LNCAP (cell line): ENCODE results near the gene PRMT9.

Experiments used
- TF ChIP-seq, protein P1 (sequence below): fragments of 450-650 bp; IDR thresholded peaks from 2 replicates; pipeline ENCODE4 v1.5.1; 2017; ENCODE audit warnings: mild to moderate bottlenecking

Gene PRMT9

DNA sequence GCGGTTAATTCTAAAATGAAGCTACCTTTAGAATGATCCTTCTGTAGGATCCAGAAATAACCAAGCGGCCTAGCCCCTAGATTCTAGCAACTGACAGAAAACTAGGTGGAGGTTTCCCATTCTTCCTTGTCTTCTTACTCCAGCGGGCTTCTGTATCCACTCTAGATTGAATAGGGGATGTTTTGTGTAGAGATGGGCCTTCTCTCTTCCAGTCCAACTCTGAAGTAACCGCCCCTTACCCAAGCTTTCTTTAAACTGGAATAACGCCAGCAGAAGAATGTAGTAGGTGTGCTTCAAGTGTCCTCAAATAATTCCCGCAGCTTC is 67.2 kb downstream of the PRMT9 start:
- TF ChIP-seq, protein P1, sequence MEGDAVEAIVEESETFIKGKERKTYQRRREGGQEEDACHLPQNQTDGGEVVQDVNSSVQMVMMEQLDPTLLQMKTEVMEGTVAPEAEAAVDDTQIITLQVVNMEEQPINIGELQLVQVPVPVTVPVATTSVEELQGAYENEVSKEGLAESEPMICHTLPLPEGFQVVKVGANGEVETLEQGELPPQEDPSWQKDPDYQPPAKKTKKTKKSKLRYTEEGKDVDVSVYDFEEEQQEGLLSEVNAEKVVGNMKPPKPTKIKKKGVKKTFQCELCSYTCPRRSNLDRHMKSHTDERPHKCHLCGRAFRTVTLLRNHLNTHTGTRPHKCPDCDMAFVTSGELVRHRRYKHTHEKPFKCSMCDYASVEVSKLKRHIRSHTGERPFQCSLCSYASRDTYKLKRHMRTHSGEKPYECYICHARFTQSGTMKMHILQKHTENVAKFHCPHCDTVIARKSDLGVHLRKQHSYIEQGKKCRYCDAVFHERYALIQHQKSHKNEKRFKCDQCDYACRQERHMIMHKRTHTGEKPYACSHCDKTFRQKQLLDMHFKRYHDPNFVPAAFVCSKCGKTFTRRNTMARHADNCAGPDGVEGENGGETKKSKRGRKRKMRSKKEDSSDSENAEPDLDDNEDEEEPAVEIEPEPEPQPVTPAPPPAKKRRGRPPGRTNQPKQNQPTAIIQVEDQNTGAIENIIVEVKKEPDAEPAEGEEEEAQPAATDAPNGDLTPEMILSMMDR, result no peak

DNA sequence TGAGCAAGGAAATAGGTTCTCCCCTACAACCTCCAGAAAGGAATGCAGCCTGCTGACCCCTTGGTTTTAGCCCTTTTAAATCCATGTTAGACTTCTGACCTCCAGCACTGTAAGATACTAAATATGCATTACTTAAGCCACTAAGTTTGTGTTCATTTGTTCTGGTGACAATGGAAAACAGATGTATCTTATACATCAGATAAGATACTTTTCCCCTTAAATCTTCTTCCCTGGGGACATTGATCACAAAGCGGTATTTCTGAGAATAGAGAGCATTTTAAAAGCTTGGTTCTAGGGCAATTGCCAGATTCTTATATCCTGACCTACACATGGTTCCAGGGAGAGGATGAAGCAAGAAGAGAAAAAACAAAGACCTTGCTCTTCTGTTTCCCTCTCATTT is 73.3 kb downstream of the PRMT9 start:
- TF ChIP-seq, protein P1, result no peak

DNA sequence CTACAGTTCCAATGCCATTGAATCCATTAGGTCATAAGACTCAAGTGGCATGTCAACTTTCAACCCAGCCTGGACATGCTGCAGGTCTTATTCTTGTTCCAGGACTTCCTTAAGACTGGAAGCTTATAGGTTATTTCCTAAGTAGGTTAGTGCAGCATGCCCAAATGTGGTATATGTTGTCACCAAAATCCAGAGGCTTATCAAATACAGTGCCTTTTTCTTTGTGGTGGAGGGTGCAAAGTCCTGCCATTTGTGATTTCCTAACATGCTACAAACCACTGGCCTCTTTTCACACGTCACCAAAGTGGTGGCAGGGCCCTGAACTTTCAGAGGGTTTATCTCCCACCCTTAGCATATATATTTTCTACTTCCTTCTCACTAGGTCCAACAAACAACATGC is 76.5 kb downstream of the PRMT9 start:
- TF ChIP-seq, protein P1, result no peak

DNA sequence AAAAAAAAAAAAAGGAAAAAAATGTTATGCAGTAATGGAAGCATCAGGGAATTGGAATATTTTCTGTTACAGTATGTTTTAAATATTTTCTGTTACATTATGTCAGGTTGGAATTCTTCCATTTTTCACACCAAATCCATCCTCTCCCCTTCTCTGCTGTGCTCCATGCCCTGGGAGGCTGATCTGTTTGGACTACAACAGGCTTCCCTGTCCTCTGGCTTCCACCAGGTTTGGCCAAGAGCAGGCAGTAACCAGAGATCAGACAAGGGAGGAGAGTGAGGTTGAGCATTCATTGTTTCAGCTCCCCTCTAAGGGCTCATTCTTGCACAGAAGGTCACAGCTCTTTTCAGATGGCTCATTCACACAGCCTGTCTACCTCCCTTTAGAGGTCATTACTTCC is 78.5 kb downstream of the PRMT9 start:
- TF ChIP-seq, protein P1, result no peak

DNA sequence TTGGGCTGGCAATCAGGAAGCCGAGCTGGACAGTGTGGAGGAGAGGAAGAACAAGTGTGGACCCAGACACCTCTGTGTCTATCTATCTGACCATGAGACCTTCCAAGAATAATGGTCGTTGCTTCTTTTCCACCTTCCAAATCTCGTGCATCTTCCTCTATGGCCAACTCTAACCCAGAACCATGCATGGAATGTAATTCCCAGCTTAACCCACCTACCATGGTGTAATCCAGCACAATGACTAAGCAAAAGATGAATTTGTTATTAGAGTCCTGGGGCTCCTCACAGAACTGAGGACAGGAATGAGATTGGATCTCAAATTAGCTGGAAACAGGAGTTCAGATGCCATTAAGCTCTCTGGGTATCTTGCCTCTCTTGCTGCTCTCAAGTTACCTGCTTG is 84.2 kb downstream of the PRMT9 start:
- TF ChIP-seq, protein P1, result no peak

DNA sequence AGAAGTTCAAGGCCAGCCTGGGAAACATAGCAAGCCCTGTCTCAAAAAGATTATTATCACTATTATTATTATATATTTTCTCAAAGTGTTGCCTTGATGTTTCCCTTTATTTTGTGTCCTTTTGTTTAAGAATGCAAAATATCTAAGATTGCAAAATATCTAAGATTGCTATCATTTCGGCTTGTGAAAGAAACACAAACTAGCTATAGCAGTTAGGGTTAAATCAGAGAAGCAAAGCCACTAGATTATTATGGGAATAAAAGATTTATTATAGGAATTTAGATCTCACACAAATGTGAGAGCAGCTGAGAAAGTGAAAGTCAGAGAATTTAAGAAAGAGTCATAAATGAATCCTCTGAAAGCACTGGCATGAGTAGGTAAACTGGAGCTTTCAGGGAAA is 84.8 kb downstream of the PRMT9 start:
- TF ChIP-seq, protein P1, result no peak

DNA sequence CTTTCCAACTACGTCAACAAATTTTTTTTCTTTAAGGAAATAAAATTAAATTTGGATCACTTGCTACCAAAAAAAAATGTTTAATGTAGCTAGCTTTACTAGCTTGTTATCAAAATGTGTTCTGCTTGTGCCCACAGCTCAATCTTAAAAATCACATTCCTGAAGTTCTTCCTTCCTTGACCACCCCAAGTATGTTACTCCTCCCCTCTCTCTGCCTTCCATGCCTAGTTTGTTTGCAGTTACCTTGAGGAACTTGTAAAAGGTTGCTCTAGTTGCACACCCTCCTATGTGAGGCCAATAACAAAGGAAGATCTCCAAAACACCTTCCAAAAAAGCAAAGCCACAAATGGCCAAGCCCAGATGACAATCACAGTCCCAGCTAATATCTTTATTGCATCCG is 86.4 kb downstream of the PRMT9 start:
- TF ChIP-seq, protein P1, result no peak

DNA sequence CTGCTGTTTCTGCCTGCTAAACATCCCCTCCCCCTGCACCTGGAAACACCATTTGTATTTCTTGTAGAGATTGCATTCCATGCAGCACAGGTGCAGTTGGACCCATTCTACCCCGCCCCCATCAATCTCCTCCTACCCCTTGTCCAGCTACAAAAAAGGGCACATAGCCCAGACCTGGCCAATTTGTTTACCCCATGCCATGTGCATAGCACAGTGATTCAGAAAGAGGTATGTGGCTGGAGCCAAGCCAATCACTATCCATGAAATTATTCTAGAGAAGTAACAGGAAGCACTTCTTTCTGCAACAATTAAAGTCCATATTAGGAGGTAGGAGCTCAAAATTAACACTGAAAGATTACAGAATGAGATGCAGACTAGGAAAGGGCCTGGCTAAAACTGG is 87.0 kb downstream of the PRMT9 start:
- TF ChIP-seq, protein P1, result no peak
